Measurements from ENCODE around the gene CMSS1. TPM values are rescaled to one million over a fixed set of nuclear protein-coding genes. Genes with fewer than 3 reads are reported as not detected.

CMSS1 gene
- polyA plus RNA-seq, 1 of the 3 experiments (the other 2 are of a cell fraction), result 9.1 TPM

- ChIA-PET CTCF (interaction anchor here (1.2 to 1.8 kb wide), 2 partner anchors 8 to 437 kb away, joined by 3 to 16 read pairs; no protein-coding TSS in a partner anchor), POLR2A (no interaction called here)
Observed at GRCh38 chr3:99817047-99817436, 620 bp upstream of the CMSS1 start.

GRCh38 chr3:99818818-99819217 is 1.2 kb downstream of the CMSS1 start:
- Histone ChIP-seq H3K79me2 (ENCODE audit: insufficient read depth) (peaks cover 32% of the 10 kb centered on the region), H3K4me3 (ENCODE audit: low read depth in 2 of 2, low read length in 1 of 2) (peak overlapping the region in 1 of 2 experiments; percentile 91; a peak in 2 of 4 replicates), H3K9ac (0 out of 2 replicates have a peak overlapping the region, but pooled peaks have one; percentile 84), H3K4me2 (peak overlapping the region; percentile 86), H3K9me3 (no peaks in the 10 kb centered on the region), H3K27ac (ENCODE audit: low read depth in 2 of 2, low read length in 1 of 2) (no peak overlapping the region), H2AFZ (ENCODE audit: low read depth) (no peak overlapping the region), H3K4me1 (ENCODE audit: control insufficient read depth in 1 of 2, insufficient read depth in 2 of 2, low read depth in 1 of 2, low read length in 1 of 2) (peaks cover 7 to 11% of the 10 kb centered on the region in 2 experiments; a peak in 3 of 4 replicates), H4K20me1 (ENCODE audit: insufficient read depth) (no peaks in the 10 kb centered on the region), H3F3A (replicated peaks; ENCODE audit: insufficient read depth) (peaks cover 11% of the 10 kb centered on the region), H3K36me3 (replicated peaks in 1 of 2; ENCODE audit: control insufficient read depth in 1 of 2, insufficient read depth in 2 of 2, low read length in 1 of 2) (no peaks in the 10 kb centered on the region), H3K9me2 (no peaks in the 10 kb centered on the region), H3K27me3 (ENCODE audit: insufficient read depth) (no peaks in the 10 kb centered on the region)
- TF ChIP-seq FOXJ3 (CRISPR knock-in tag; IDR thresholded peaks at IDR 0.05) (no peak), ZBTB33 (IDR thresholded peaks at IDR 0.05; ENCODE audit: borderline replicate concordance, low read depth) (no peak), MXI1 (IDR thresholded peaks at IDR 0.05; ENCODE audit: low read depth, low read length) (no peak), RCOR1 (IDR thresholded peaks at IDR 0.05; ENCODE audit: low read length) (no peak), FOXM1 (IDR thresholded peaks at IDR 0.05; ENCODE audit: low read depth) (no peak), MAX (IDR thresholded peaks at IDR 0.05; ENCODE audit: low read depth) (no peak), POLR2AphosphoS5 (IDR thresholded peaks at IDR 0.05; ENCODE audit: low read depth, low read length) (no peak), RFX5 (IDR thresholded peaks at IDR 0.05; ENCODE audit: low read length) (no peak), TAF1 (IDR thresholded peaks at IDR 0.05; ENCODE audit: borderline replicate concordance, low read depth, low read length) (no peak), FOSL2 (IDR thresholded peaks at IDR 0.05; ENCODE audit: borderline replicate concordance, low read depth) (no peak), TEAD4 (IDR thresholded peaks at IDR 0.05; ENCODE audit: borderline replicate concordance, insufficient read depth) (no peak), SIN3A (IDR thresholded peaks at IDR 0.05; ENCODE audit: borderline replicate concordance, low read depth, low read length) (no peak), REST (IDR thresholded peaks at IDR 0.05; ENCODE audit: low read depth, low read length) (no peak), YY1 (IDR thresholded peaks at IDR 0.05; ENCODE audit: low read depth) (no peak), TCF12 (IDR thresholded peaks at IDR 0.05) (no peak), GABPA (IDR thresholded peaks at IDR 0.05; ENCODE audit: low read depth) (no peak)
- CTCF ChIA-PET, result interaction anchor here (0.6 to 1.0 kb wide), 2 partner anchors 13 to 441 kb away, joined by 3 to 4 read pairs; partner anchors contain the start of gene TBC1D23
- POLR2A ChIA-PET, result no interaction called here
- WGBS (ENCODE audit: low lambda C conversion rate), result 97% methylated on average over 2 of the region's 2 CpGs
- DNase-seq, result no peak

More at GRCh38 chr3:99817047-99817436, 620 bp upstream of the CMSS1 start:
- Histone ChIP-seq H3K27me3 (ENCODE audit: insufficient read depth) (no peaks in the 10 kb centered on the region), H4K20me1 (ENCODE audit: insufficient read depth) (no peaks in the 10 kb centered on the region), H3K9me2 (no peaks in the 10 kb centered on the region), H3F3A (replicated peaks; ENCODE audit: insufficient read depth) (peaks cover 3% of the 10 kb centered on the region), H3K9me3 (no peaks in the 10 kb centered on the region), H3K36me3 (replicated peaks in 1 of 2; ENCODE audit: control insufficient read depth in 1 of 2, insufficient read depth in 2 of 2, low read length in 1 of 2) (no peaks in the 10 kb centered on the region), H3K9ac (peak overlapping the region; percentile 84; the same call in 1 of the 2 replicates), H3K4me3 (ENCODE audit: low read depth in 2 of 2, low read length in 1 of 2) (peak overlapping the region; percentile 76 to 91), H3K4me2 (peak overlapping the region; percentile 86), H2AFZ (ENCODE audit: low read depth) (peak overlapping the region; percentile 87), H3K27ac (ENCODE audit: low read depth in 2 of 2, low read length in 1 of 2) (peak overlapping the region; percentile 79 to 96), H3K79me2 (ENCODE audit: insufficient read depth) (peaks cover 29% of the 10 kb centered on the region), H3K4me1 (ENCODE audit: control insufficient read depth in 1 of 2, insufficient read depth in 2 of 2, low read depth in 1 of 2, low read length in 1 of 2) (peaks cover 7 to 11% of the 10 kb centered on the region in 2 experiments; a peak in 3 of 4 replicates)
- TF ChIP-seq MXI1 (IDR thresholded peaks at IDR 0.05; ENCODE audit: low read depth, low read length), result no peak
- peak; percentile 38 for DNase-seq
- WGBS (ENCODE audit: low lambda C conversion rate), result 2% methylated on average over 14 of the region's 15 CpGs

Measured in SK-N-SH (cell line).